Mesenchymal stem cell (in vitro differentiated cells and primary cell): ENCODE data around the gene GPNMB.

Source experiments
- DNase-seq: peaks from one replicate; pipeline ENCODE4 v3.0.0-alpha.2; 2013
- H2AFZ ChIP-seq: one replicate; pipeline ENCODE4 v1.6.1; 2013; ENCODE audit warnings: low read depth, mild to moderate bottlenecking, control low read depth, inconsistent platforms, low read length, moderate library complexity
- H2AK5ac ChIP-seq: 2 replicates; pipeline ENCODE4 v1.6.1; 2013; ENCODE audit warnings: low read length, moderate library complexity, mild to moderate bottlenecking, inconsistent platforms; ENCODE audit not compliant: severe bottlenecking
- H2BK120ac ChIP-seq: one replicate; pipeline ENCODE4 v1.6.1; 2013; ENCODE audit warnings: low read depth, mild to moderate bottlenecking, inconsistent platforms, low read length, moderate library complexity
- H2BK12ac ChIP-seq, 2 experiments: one replicate each; pipeline ENCODE4 v1.6.1; 2013; ENCODE audit warnings: inconsistent platforms in 2 of 2, low read length in 2 of 2, mild to moderate bottlenecking in 2 of 2, moderate library complexity in 2 of 2, control low read depth in 1 of 2
- H2BK15ac ChIP-seq: one replicate; pipeline ENCODE4 v1.6.1; 2013; ENCODE audit warnings: mild to moderate bottlenecking, low read depth, inconsistent platforms; ENCODE audit not compliant: poor library complexity, severe bottlenecking
- H2BK5ac ChIP-seq: 2 replicates; pipeline ENCODE4 v1.6.1; 2013; ENCODE audit warnings: low read depth, mild to moderate bottlenecking, low read length, control low read depth, inconsistent platforms; ENCODE audit not compliant: poor library complexity, severe bottlenecking
- H3K14ac ChIP-seq, 2 experiments: one replicate each; pipeline ENCODE4 v1.6.1; 2013; ENCODE audit warnings: inconsistent platforms in 2 of 2, low read length in 2 of 2, control low read depth in 1 of 2, mild to moderate bottlenecking in 1 of 2, moderate library complexity in 1 of 2
- H3K18ac ChIP-seq, 2 experiments: one replicate each; pipeline ENCODE4 v1.6.1; 2013; ENCODE audit warnings: inconsistent platforms in 2 of 2, low read length in 2 of 2, control low read depth in 1 of 2, low read depth in 1 of 2, mild to moderate bottlenecking in 1 of 2
- H3K23ac ChIP-seq, 2 experiments: one replicate each; pipeline ENCODE4 v1.6.1; 2013; ENCODE audit warnings: inconsistent platforms in 2 of 2, low read length in 2 of 2, mild to moderate bottlenecking in 2 of 2, moderate library complexity in 2 of 2, control low read depth in 1 of 2
- H3K27ac ChIP-seq: 2 replicates; pipeline ENCODE4 v1.5.1; 2013; ENCODE audit warnings: mild to moderate bottlenecking, moderate library complexity, low read length, control low read depth, inconsistent platforms; ENCODE audit not compliant: poor library complexity, severe bottlenecking
- H3K27me3 ChIP-seq, 2 experiments: 2 replicates each; pipeline versions ENCODE4 v1.6.1 to v1.7.0; 2013; ENCODE audit warnings: low read length in 2 of 2, mild to moderate bottlenecking in 2 of 2, moderate library complexity in 2 of 2, control low read depth in 1 of 2, inconsistent platforms in 1 of 2; ENCODE audit not compliant: control insufficient read depth in 1 of 2, insufficient read depth in 1 of 2
- H3K36me3 ChIP-seq, 2 experiments: 2 replicates each; pipeline versions ENCODE4 v1.6.1 to v1.7.0; 2013; ENCODE audit warnings: low read length in 2 of 2, control low read depth in 1 of 2, inconsistent platforms in 1 of 2, low read depth in 1 of 2, mild to moderate bottlenecking in 1 of 2; ENCODE audit not compliant: insufficient read depth in 2 of 2, control insufficient read depth in 1 of 2
- H3K4ac ChIP-seq, 2 experiments: one replicate each; pipeline ENCODE4 v1.6.1; 2013; ENCODE audit warnings: inconsistent platforms in 2 of 2, low read length in 2 of 2, mild to moderate bottlenecking in 2 of 2, moderate library complexity in 2 of 2, control low read depth in 1 of 2, low read depth in 1 of 2
- H3K4me1 ChIP-seq: 2 replicates; pipeline ENCODE4 v1.6.1; 2013; ENCODE audit warnings: low read depth, low read length, control low read depth; ENCODE audit not compliant: control insufficient read depth, insufficient read depth
- H3K4me2 ChIP-seq: 2 replicates; pipeline ENCODE4 v1.6.1; 2013; ENCODE audit warnings: low read length, mild to moderate bottlenecking, inconsistent platforms; ENCODE audit not compliant: poor library complexity, severe bottlenecking
- H3K4me3 ChIP-seq, 2 experiments: 2 replicates each; pipeline versions ENCODE4 v1.5.1 to v1.7.0; 2013; ENCODE audit warnings: low read length in 2 of 2, mild to moderate bottlenecking in 2 of 2, control low read depth in 1 of 2, low read depth in 1 of 2; ENCODE audit not compliant: insufficient read depth in 1 of 2
- H3K79me1 ChIP-seq: replicated peaks from 2 replicates; pipeline ENCODE4 v1.6.1; 2013; ENCODE audit warnings: mild to moderate bottlenecking, control low read depth, low read length, inconsistent platforms; ENCODE audit not compliant: poor library complexity, severe bottlenecking
- H3K9ac ChIP-seq: 2 replicates; pipeline ENCODE4 v1.7.0; 2013; ENCODE audit warnings: mild to moderate bottlenecking, low read length, moderate library complexity
- H3K9me3 ChIP-seq: 2 replicates; pipeline ENCODE4 v1.7.0; 2013; ENCODE audit warnings: mild to moderate bottlenecking, low read length; ENCODE audit not compliant: control insufficient read depth
- H4K8ac ChIP-seq: one replicate; pipeline ENCODE4 v1.6.1; 2013; ENCODE audit warnings: inconsistent platforms, mild to moderate bottlenecking, low read length, moderate library complexity
- H4K91ac ChIP-seq: one replicate; pipeline ENCODE4 v1.6.1; 2013; ENCODE audit warnings: mild to moderate bottlenecking, low read length, inconsistent platforms
- WGBS: methylation state at CpG from one replicate; pipeline ENCODE4 v1.1.7; 2013; ENCODE audit warnings: mixed read lengths; 5-methylcytosine and 5-hydroxymethylcytosine counted together

GPNMB gene

GRCh38 chr7:23291957-23292560 is 45.5 kb downstream of the GPNMB start:
- H2AFZ ChIP-seq = no peak overlapping the region
- no peak overlapping the region for H3K27ac ChIP-seq
- no peak overlapping the region for H4K91ac ChIP-seq
- no peaks in the 10 kb centered on the region for H3K79me1 ChIP-seq
- H3K4me2 ChIP-seq = no peak overlapping the region
- H3K36me3 ChIP-seq = no peaks in the 10 kb centered on the region
- no peak overlapping the region for H2BK120ac ChIP-seq
- no peak overlapping the region for H3K4ac ChIP-seq
- no peak overlapping the region for H3K23ac ChIP-seq
- no peak for DNase-seq
- H3K14ac ChIP-seq = no peak overlapping the region
- H3K9ac ChIP-seq = no peak overlapping the region
- H4K8ac ChIP-seq = no peak overlapping the region
- H3K27me3 ChIP-seq = no peaks in the 10 kb centered on the region
- H3K4me1 ChIP-seq = peaks cover 2% of the 10 kb centered on the region
- no peak overlapping the region for H2BK5ac ChIP-seq
- H2BK12ac ChIP-seq = no peak overlapping the region
- H3K4me3 ChIP-seq = no peak overlapping the region
- WGBS = 71% methylated on average over 3 of the region's 3 CpGs
- H2AK5ac ChIP-seq = peak overlapping the region; percentile 58
- no peak overlapping the region for H3K18ac ChIP-seq
- no peaks in the 10 kb centered on the region for H3K9me3 ChIP-seq
- no peak overlapping the region for H2BK15ac ChIP-seq

GRCh38 chr7:23292623-23293022 is 46.0 kb downstream of the GPNMB start:
- WGBS = 81% methylated on average over 4 of the region's 4 CpGs
- no peak overlapping the region for H4K8ac ChIP-seq
- no peak overlapping the region for H3K23ac ChIP-seq
- no peak overlapping the region for H3K9ac ChIP-seq
- H3K36me3 ChIP-seq = no peaks in the 10 kb centered on the region
- H4K91ac ChIP-seq = no peak overlapping the region
- H2AFZ ChIP-seq = no peak overlapping the region
- H2AK5ac ChIP-seq = no peak overlapping the region
- no peak overlapping the region for H3K4ac ChIP-seq
- no peak overlapping the region for H2BK12ac ChIP-seq
- H3K14ac ChIP-seq = no peak overlapping the region
- no peak overlapping the region for H3K18ac ChIP-seq
- H3K79me1 ChIP-seq = no peaks in the 10 kb centered on the region
- H3K4me3 ChIP-seq = no peak overlapping the region
- no peak overlapping the region for H2BK5ac ChIP-seq
- no peak overlapping the region for H2BK120ac ChIP-seq
- no peak for DNase-seq
- no peak overlapping the region for H2BK15ac ChIP-seq
- no peak overlapping the region for H3K4me2 ChIP-seq
- peaks cover 2% of the 10 kb centered on the region for H3K4me1 ChIP-seq
- H3K27me3 ChIP-seq = no peaks in the 10 kb centered on the region
- no peak overlapping the region for H3K27ac ChIP-seq
- H3K9me3 ChIP-seq = no peaks in the 10 kb centered on the region

- Histone ChIP-seq H4K8ac (no peak overlapping the region), H2BK5ac (no peak overlapping the region), H3K36me3 (no peaks in the 10 kb centered on the region), H2BK12ac (no peak overlapping the region), H3K27ac (no peak overlapping the region), H3K4me2 (no peak overlapping the region), H4K91ac (no peak overlapping the region), H3K23ac (no peak overlapping the region), H3K4me1 (peaks cover 3% of the 10 kb centered on the region), H3K18ac (no peak overlapping the region), H3K27me3 (no peaks in the 10 kb centered on the region), H2BK120ac (no peak overlapping the region), H2AK5ac (no peak overlapping the region), H3K4ac (no peak overlapping the region), H3K79me1 (no peaks in the 10 kb centered on the region), H3K14ac (no peak overlapping the region), H2BK15ac (no peak overlapping the region), H2AFZ (no peak overlapping the region), H3K9me3 (no peaks in the 10 kb centered on the region), H3K4me3 (no peak overlapping the region), H3K9ac (no peak overlapping the region)
- 92% methylated on average over 12 of the region's 12 CpGs for whole genome bisulfite sequencing
- DNase-seq = no peak
These were observed 47.0 kb downstream of the GPNMB start for GRCh38 chr7:23293500-23294073.

DNA sequence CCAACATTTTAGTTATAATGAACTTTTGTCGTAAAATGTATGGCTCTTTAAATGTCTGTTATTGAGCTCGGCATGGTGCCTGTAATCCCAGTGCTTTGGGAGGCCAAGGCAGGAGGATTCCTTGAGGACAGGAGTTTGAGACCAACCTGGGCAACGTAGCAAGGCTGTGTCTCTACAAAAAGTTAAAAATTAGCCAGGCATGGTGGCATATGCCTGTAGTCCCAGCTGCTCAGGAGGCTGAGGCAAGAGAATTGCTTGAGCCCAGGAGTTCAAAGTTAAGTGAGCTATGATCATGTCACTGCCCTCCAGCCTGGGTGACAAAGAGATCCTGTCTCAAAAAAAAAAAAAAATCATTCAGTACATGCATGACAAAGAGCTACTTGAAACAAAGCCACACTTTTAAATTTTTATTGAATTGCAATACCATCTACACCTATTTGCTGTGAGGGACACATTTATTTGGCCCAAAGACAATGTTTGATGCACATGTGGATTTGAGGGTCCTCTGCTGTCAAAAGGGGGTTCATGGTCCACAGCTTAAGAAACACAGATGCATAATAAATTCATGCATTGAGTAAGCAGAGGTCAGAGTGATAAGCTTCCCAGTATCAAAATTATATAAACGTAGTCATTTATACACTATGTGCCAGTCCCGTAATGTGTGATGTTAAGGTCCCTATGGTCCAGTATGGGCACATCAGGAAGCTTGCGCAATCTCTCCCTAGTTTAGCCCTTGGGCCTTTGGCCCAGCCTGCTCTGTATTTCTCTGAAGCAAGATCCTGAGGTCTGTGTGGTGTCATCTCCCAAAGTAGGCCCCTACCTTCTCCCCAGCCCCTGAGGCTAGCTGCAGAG is 48.2 kb downstream of the GPNMB start:
- Histone ChIP-seq H3K9ac (no peak overlapping the region), H3K4me3 (no peak overlapping the region), H3K18ac (no peak overlapping the region), H3K27me3 (no peaks in the 10 kb centered on the region), H3K4me1 (peaks cover 3% of the 10 kb centered on the region), H3K14ac (no peak overlapping the region), H4K8ac (no peak overlapping the region), H2BK5ac (no peak overlapping the region), H3K79me1 (no peaks in the 10 kb centered on the region), H3K9me3 (no peaks in the 10 kb centered on the region), H2AK5ac (no peak overlapping the region), H2BK12ac (no peak overlapping the region), H2BK120ac (no peak overlapping the region), H3K4ac (no peak overlapping the region), H4K91ac (no peak overlapping the region), H3K27ac (no peak overlapping the region), H2AFZ (no peak overlapping the region), H3K4me2 (no peak overlapping the region), H3K23ac (no peak overlapping the region), H3K36me3 (no peaks in the 10 kb centered on the region), H2BK15ac (no peak overlapping the region)
- DNase-seq = no peak
- WGBS = 94% methylated on average over 6 of the region's 6 CpGs
